HepG2 (cell line): Measurements from ENCODE around the gene CAMSAP3. TPM values are rescaled to one million over a fixed set of nuclear protein-coding genes. Genes with fewer than 3 reads are reported as not detected.

Experiments
- ATF7 ChIP-seq, 2 experiments: fragments of 450-650 bp in 1 of 2; sonication (generic) in 1 of 2; formaldehyde crosslinking in 1 of 2; IDR thresholded peaks; 2 replicates each; pipeline versions ENCODE4 v1.4.0 to v1.6.1; 2016 to 2020; ENCODE audit warnings: antibody characterized with exemption in 1 of 2, mild to moderate bottlenecking in 1 of 2, missing genetic modification reagents in 1 of 2
- CBX2 ChIP-seq, 2 experiments: fragments of 200-600 bp in 1 of 2; sonication (generic); formaldehyde crosslinking in 1 of 2; IDR thresholded peaks; 2 replicates each; pipeline versions ENCODE4 v1.7.0 to v1.8.1; 2018 to 2022; ENCODE audit warnings: low read depth in 2 of 2, low read length in 1 of 2, mild to moderate bottlenecking in 1 of 2, missing genetic modification reagents in 1 of 2
- FOXO1 ChIP-seq: sonication (generic); formaldehyde crosslinking; IDR thresholded peaks from 2 replicates; pipeline ENCODE4 v1.4.0; 2020; ENCODE audit warnings: missing genetic modification reagents
- JDP2 ChIP-seq: sonication (generic); formaldehyde crosslinking; IDR thresholded peaks from 2 replicates; pipeline ENCODE4 v1.8.1; 2022; ENCODE audit warnings: missing genetic modification reagents, borderline replicate concordance
- KDM4B ChIP-seq: sonication (generic); formaldehyde crosslinking; IDR thresholded peaks from 2 replicates; pipeline ENCODE4 v1.4.0; 2020; ENCODE audit warnings: missing genetic modification reagents
- MBNL3 ChIP-seq: fragments of 250-450 bp; sonication (Bioruptor Pico); conservative IDR thresholded peaks from 2 replicates; pipeline ENCODE4 v1.8.0; 2022; ENCODE audit warnings: mild to moderate bottlenecking, inconsistent platforms
- NCOA1 ChIP-seq: sonication (generic); formaldehyde crosslinking; IDR thresholded peaks from 2 replicates; pipeline ENCODE4 v1.9.0; 2021; ENCODE audit warnings: missing genetic modification reagents
- PHF20 ChIP-seq: sonication (generic); formaldehyde crosslinking; IDR thresholded peaks from 2 replicates; pipeline ENCODE4 v1.5.0; 2020; ENCODE audit warnings: mild to moderate bottlenecking, missing genetic modification reagents
- PPARG ChIP-seq: conservative IDR thresholded peaks from 2 replicates; pipeline ENCODE4 v1.6.1; 2016; ENCODE audit warnings: missing biosample characterization, missing genetic modification reagents
- SALL1 ChIP-seq: sonication (generic); formaldehyde crosslinking; IDR thresholded peaks from 2 replicates; pipeline ENCODE4 v1.8.0; 2022; ENCODE audit warnings: mild to moderate bottlenecking, missing genetic modification reagents
- SOX5 ChIP-seq: IDR thresholded peaks from 2 replicates; pipeline ENCODE4 v1.6.1; 2016; ENCODE audit warnings: borderline replicate concordance
- U2AF2 ChIP-seq: fragments of 200-400 bp; formaldehyde crosslinking; IDR thresholded peaks from 2 replicates; pipeline ENCODE4 v1.6.1; 2017; ENCODE audit warnings: low read depth, mild to moderate bottlenecking, low read length
- ZBTB21 ChIP-seq: sonication (generic); formaldehyde crosslinking; IDR thresholded peaks from 2 replicates; pipeline ENCODE4 v1.4.0; 2020; ENCODE audit warnings: missing genetic modification reagents
- ZBTB4 ChIP-seq: sonication (generic); formaldehyde crosslinking; IDR thresholded peaks from 2 replicates; pipeline ENCODE4 v1.4.0; 2020; ENCODE audit warnings: missing genetic modification reagents, mild to moderate bottlenecking, borderline replicate concordance
- ZBTB7B ChIP-seq: sonication (generic); formaldehyde crosslinking; IDR thresholded peaks from 2 replicates; pipeline ENCODE4 v1.4.0; 2020; ENCODE audit warnings: missing genetic modification reagents
- ZFP36L1 ChIP-seq: sonication (generic); formaldehyde crosslinking; IDR thresholded peaks from 2 replicates; pipeline ENCODE4 v1.8.0; 2022; ENCODE audit warnings: mild to moderate bottlenecking, missing genetic modification reagents, moderate library complexity
- ZNF350 ChIP-seq: sonication (generic); formaldehyde crosslinking; IDR thresholded peaks from 2 replicates; pipeline ENCODE4 v1.4.0; 2020; ENCODE audit warnings: mild to moderate bottlenecking, low read depth, missing genetic modification reagents, borderline replicate concordance
- ZNF501 ChIP-seq: sonication (generic); formaldehyde crosslinking; IDR thresholded peaks from 2 replicates; pipeline ENCODE4 v1.5.1; 2020; ENCODE audit warnings: mild to moderate bottlenecking, moderate library complexity, missing genetic modification reagents
- ZNF746 ChIP-seq: sonication (generic); formaldehyde crosslinking; IDR thresholded peaks from 2 replicates; pipeline ENCODE4 v1.8.0; 2022; ENCODE audit warnings: mild to moderate bottlenecking, missing genetic modification reagents
- polyA plus RNA-seq, 8 experiments: library from polyadenylated mRNA; depleted of rRNA in 3 of 8; stranded (reverse) in 7 of 8; unstranded in 1 of 8; fragments of >200 nt; fragmentation: Illumina TruSeq in 4 of 8; extraction: Trizol in 4 of 8; gene quantifications; 2 replicates each; pipeline versions ENCODE4 v1.2.1 to v1.2.3, GENCODE V29; 2011 to 2016; ENCODE audit warnings: low read depth in 4 of 8, missing spikeins in 1 of 8, mixed read lengths in 1 of 8; ENCODE audit not compliant: insufficient read depth in 1 of 8
- total RNA-seq, 5 experiments: library from RNA; depleted of rRNA; stranded (reverse); fragments of >200 nt; fragmentation: Illumina TruSeq; extraction: Trizol; gene quantifications; 2 replicates each; pipeline ENCODE4 v1.2.3, GENCODE V29; 2016; ENCODE audit warnings: low read depth in 1 of 5
- TF ChIP-seq, protein P1 (sequence below): sonication (generic); formaldehyde crosslinking; IDR thresholded peaks from 2 replicates; pipeline ENCODE4 v1.4.0; 2020; ENCODE audit warnings: missing genetic modification reagents
- TF ChIP-seq, protein P2 (sequence below): sonication (generic); formaldehyde crosslinking; IDR thresholded peaks from 2 replicates; pipeline ENCODE4 v1.5.0; 2020; ENCODE audit warnings: missing genetic modification reagents, mild to moderate bottlenecking, borderline replicate concordance

CAMSAP3 gene
- total and polyA plus RNA-seq, 2 of the 13 experiments (the other 11 are each of a cell fraction or from before 2014, with no cell fraction given), result 10.8 to 11.8 TPM

DNA sequence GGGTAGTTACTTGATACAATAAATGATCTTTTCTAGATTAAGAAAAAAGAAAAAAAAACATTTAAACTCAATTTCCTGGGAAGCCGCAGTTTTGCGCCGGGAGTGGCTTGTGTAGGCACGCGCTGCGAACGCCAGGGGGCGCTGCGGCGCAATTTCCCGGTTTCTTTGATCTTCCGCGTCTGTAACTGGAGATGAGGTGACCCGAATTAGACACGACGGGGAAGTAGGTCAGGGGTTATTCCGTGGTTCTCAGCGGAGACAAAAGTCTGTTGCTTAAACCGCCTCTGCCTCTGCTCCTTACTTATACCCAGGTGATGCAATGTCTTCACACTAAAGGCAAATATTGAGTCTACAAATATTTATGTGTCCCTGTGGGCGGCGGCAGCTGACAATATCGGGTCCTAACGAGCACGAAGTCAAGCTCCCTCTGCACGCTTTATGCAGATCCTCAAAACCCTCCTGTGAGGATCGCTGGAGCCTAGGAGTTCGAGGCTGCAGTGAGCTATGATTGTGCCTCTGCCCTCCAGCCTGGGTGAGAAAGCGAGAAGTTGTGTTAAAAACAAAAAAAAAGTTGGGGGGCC lies 56.5 kb downstream of the CAMSAP3 start (continued):
- TF ChIP-seq ZBTB4 (CRISPR knock-in tag) (0 out of 2 replicates have a peak, but pooled peaks have one; percentile 40), SOX5 (CRISPR knock-in tag) (peak; percentile 87), FOXO1 (CRISPR knock-in tag) (peak; percentile 88), CBX2 (IDR thresholded peaks at IDR 0.05; ENCODE audit: low read depth, low read length) (no peak), CBX2 (CRISPR knock-in tag; IDR thresholded peaks at IDR 0.05; ENCODE audit: low read depth) (no peak), ATF7 (IDR thresholded peaks at IDR 0.05) (peak; percentile 49; the same call in 1 of the 2 replicates), ATF7 (CRISPR knock-in tag; IDR thresholded peaks at IDR 0.05) (no peak; the same call in 1 of the 2 replicates), MBNL3 (no peak), PHF20 (CRISPR knock-in tag) (0 out of 2 replicates have a peak, but pooled peaks have one; percentile 16), ZNF501 (peak; percentile 78), KDM4B (CRISPR knock-in tag) (peak; percentile 75; the same call in 1 of the 2 replicates), ZNF350 (CRISPR knock-in tag) (peak; percentile 88), ZBTB21 (CRISPR knock-in tag) (0 out of 2 replicates have a peak, but pooled peaks have one; percentile 29), ZNF746 (CRISPR knock-in tag) (peak; percentile 40; the same call in 1 of the 2 replicates), ZFP36L1 (no peak), U2AF2 (no peak), JDP2 (CRISPR knock-in tag) (no peak), SALL1 (CRISPR knock-in tag) (peak; percentile 92), ZBTB7B (CRISPR knock-in tag) (peak; percentile 72; the same call in 1 of the 2 replicates), PPARG (peak; percentile 100), NCOA1 (CRISPR knock-in tag) (no peak)
- TF ChIP-seq, protein P1, sequence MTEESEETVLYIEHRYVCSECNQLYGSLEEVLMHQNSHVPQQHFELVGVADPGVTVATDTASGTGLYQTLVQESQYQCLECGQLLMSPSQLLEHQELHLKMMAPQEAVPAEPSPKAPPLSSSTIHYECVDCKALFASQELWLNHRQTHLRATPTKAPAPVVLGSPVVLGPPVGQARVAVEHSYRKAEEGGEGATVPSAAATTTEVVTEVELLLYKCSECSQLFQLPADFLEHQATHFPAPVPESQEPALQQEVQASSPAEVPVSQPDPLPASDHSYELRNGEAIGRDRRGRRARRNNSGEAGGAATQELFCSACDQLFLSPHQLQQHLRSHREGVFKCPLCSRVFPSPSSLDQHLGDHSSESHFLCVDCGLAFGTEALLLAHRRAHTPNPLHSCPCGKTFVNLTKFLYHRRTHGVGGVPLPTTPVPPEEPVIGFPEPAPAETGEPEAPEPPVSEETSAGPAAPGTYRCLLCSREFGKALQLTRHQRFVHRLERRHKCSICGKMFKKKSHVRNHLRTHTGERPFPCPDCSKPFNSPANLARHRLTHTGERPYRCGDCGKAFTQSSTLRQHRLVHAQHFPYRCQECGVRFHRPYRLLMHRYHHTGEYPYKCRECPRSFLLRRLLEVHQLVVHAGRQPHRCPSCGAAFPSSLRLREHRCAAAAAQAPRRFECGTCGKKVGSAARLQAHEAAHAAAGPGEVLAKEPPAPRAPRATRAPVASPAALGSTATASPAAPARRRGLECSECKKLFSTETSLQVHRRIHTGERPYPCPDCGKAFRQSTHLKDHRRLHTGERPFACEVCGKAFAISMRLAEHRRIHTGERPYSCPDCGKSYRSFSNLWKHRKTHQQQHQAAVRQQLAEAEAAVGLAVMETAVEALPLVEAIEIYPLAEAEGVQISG, result peak; percentile 58
- TF ChIP-seq, protein P2, sequence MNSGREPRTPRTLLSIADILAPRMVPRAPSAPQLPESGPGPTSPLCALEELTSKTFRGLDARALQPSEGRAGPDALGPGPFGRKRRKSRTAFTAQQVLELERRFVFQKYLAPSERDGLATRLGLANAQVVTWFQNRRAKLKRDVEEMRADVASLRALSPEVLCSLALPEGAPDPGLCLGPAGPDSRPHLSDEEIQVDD, result no peak; the same call in 1 of the 2 replicates
